WTC11 (cell line): ENCODE results near the gene IKBKE.

Experiments
- IRF2 ChIP-seq: sonication (generic); formaldehyde crosslinking; IDR thresholded peaks from 2 replicates; pipeline ENCODE4 v1.8.0; 2022; ENCODE audit warnings: low read depth, missing genetic modification reagents, borderline replicate concordance
- KAT7 ChIP-seq: sonication (generic); formaldehyde crosslinking; IDR thresholded peaks from 2 replicates; pipeline ENCODE4 v1.8.1; 2023; ENCODE audit warnings: missing genetic modification reagents, mild to moderate bottlenecking, borderline replicate concordance
- NR2C2 ChIP-seq: sonication (generic); formaldehyde crosslinking; IDR thresholded peaks from 2 replicates; pipeline ENCODE4 v1.8.0; 2022; ENCODE audit warnings: mild to moderate bottlenecking, missing genetic modification reagents
- NR3C1 ChIP-seq: sonication (generic); formaldehyde crosslinking; conservative IDR thresholded peaks from 2 replicates; pipeline ENCODE4 v1.8.1; 2023; ENCODE audit warnings: low read depth, mild to moderate bottlenecking, missing genetic modification reagents
- ZNF416 ChIP-seq: fragments of 250-450 bp; sonication (Bioruptor Pico); IDR thresholded peaks from 2 replicates; pipeline ENCODE4 v1.9.0; 2021; ENCODE audit warnings: mild to moderate bottlenecking, inconsistent platforms
- TF ChIP-seq, protein P1 (sequence below): sonication (generic); formaldehyde crosslinking; IDR thresholded peaks from 2 replicates; pipeline ENCODE4 v1.8.1; 2023; ENCODE audit warnings: mild to moderate bottlenecking, missing genetic modification reagents, borderline replicate concordance
- TF ChIP-seq, protein P2 (sequence below): fragments of 200-600 bp; IDR thresholded peaks from 2 replicates; pipeline ENCODE4 v1.8.0; 2022; ENCODE audit warnings: antibody characterized with exemption
- TF ChIP-seq, protein P3 (sequence below): sonication (generic); formaldehyde crosslinking; IDR thresholded peaks from 2 replicates; pipeline ENCODE4 v1.8.0; 2022; ENCODE audit warnings: missing genetic modification reagents

DNA sequence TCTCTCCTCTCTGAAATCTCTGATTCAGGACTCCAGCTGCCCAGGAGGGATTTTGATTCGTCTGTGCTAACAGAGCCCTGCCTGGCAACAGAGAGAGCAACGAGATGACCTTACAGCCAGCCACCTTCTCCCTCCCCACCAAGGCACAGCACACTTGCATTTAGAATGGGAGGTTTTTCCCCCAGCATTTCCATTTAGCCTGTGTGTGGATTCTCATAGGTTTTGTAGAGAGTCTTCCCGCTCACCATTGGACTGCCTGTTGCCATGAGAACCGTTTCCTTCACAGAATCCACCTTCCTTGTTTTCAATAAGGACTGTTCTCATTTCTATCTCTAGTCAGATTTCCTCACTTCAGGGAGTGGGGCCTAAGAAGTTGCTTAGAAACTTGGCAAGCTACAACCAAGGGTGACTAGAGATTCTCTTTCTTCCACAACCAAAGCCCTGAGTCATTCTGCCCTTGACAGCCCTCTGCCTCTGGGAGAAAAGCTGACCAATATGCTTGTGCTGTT lies 5.8 kb upstream of the IKBKE start:
- TF ChIP-seq, protein P1, sequence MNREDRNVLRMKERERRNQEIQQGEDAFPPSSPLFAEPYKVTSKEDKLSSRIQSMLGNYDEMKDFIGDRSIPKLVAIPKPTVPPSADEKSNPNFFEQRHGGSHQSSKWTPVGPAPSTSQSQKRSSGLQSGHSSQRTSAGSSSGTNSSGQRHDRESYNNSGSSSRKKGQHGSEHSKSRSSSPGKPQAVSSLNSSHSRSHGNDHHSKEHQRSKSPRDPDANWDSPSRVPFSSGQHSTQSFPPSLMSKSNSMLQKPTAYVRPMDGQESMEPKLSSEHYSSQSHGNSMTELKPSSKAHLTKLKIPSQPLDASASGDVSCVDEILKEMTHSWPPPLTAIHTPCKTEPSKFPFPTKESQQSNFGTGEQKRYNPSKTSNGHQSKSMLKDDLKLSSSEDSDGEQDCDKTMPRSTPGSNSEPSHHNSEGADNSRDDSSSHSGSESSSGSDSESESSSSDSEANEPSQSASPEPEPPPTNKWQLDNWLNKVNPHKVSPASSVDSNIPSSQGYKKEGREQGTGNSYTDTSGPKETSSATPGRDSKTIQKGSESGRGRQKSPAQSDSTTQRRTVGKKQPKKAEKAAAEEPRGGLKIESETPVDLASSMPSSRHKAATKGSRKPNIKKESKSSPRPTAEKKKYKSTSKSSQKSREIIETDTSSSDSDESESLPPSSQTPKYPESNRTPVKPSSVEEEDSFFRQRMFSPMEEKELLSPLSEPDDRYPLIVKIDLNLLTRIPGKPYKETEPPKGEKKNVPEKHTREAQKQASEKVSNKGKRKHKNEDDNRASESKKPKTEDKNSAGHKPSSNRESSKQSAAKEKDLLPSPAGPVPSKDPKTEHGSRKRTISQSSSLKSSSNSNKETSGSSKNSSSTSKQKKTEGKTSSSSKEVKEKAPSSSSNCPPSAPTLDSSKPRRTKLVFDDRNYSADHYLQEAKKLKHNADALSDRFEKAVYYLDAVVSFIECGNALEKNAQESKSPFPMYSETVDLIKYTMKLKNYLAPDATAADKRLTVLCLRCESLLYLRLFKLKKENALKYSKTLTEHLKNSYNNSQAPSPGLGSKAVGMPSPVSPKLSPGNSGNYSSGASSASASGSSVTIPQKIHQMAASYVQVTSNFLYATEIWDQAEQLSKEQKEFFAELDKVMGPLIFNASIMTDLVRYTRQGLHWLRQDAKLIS: no peak
- TF ChIP-seq, protein P2, sequence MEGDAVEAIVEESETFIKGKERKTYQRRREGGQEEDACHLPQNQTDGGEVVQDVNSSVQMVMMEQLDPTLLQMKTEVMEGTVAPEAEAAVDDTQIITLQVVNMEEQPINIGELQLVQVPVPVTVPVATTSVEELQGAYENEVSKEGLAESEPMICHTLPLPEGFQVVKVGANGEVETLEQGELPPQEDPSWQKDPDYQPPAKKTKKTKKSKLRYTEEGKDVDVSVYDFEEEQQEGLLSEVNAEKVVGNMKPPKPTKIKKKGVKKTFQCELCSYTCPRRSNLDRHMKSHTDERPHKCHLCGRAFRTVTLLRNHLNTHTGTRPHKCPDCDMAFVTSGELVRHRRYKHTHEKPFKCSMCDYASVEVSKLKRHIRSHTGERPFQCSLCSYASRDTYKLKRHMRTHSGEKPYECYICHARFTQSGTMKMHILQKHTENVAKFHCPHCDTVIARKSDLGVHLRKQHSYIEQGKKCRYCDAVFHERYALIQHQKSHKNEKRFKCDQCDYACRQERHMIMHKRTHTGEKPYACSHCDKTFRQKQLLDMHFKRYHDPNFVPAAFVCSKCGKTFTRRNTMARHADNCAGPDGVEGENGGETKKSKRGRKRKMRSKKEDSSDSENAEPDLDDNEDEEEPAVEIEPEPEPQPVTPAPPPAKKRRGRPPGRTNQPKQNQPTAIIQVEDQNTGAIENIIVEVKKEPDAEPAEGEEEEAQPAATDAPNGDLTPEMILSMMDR: no peak
- TF ChIP-seq NR3C1 (CRISPR knock-in tag) (no peak), KAT7 (no peak), IRF2 (CRISPR knock-in tag) (no peak), ZNF416 (CRISPR knock-in tag) (no peak), NR2C2 (no peak)
- TF ChIP-seq, protein P3, sequence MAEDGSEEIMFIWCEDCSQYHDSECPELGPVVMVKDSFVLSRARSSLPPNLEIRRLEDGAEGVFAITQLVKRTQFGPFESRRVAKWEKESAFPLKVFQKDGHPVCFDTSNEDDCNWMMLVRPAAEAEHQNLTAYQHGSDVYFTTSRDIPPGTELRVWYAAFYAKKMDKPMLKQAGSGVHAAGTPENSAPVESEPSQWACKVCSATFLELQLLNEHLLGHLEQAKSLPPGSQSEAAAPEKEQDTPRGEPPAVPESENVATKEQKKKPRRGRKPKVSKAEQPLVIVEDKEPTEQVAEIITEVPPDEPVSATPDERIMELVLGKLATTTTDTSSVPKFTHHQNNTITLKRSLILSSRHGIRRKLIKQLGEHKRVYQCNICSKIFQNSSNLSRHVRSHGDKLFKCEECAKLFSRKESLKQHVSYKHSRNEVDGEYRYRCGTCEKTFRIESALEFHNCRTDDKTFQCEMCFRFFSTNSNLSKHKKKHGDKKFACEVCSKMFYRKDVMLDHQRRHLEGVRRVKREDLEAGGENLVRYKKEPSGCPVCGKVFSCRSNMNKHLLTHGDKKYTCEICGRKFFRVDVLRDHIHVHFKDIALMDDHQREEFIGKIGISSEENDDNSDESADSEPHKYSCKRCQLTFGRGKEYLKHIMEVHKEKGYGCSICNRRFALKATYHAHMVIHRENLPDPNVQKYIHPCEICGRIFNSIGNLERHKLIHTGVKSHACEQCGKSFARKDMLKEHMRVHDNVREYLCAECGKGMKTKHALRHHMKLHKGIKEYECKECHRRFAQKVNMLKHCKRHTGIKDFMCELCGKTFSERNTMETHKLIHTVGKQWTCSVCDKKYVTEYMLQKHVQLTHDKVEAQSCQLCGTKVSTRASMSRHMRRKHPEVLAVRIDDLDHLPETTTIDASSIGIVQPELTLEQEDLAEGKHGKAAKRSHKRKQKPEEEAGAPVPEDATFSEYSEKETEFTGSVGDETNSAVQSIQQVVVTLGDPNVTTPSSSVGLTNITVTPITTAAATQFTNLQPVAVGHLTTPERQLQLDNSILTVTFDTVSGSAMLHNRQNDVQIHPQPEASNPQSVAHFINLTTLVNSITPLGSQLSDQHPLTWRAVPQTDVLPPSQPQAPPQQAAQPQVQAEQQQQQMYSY: no peak
